Measurements from ENCODE around the gene AP5Z1.

Gene AP5Z1

DNA sequence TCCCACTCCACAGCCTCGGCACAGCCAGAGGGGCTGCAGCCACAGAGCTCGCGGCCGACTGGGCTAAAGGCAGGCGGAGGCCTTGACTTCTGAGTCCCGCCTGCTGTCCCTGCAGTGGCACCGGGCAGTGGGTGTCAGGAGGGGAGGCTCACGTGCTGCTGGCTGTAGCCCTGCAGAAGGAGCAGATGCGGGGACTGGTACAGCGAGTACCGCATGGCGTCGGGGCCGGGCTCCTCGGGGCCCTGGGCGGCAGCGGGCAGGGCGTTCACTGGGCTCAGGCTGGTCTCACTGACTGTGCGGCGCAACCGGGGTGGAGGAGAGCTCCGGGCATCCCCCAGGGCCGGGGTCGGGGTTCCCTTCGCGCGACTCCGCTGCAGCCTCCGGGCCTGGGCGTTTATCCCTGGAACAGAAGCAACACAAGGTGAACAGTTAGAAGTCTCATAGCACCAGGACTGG is 60.8 kb downstream of the AP5Z1 start:
- DNase-seq (ENCODE audit: insufficient read length, low spot score) (no peak), FAIRE-seq (no peak)

DNA sequence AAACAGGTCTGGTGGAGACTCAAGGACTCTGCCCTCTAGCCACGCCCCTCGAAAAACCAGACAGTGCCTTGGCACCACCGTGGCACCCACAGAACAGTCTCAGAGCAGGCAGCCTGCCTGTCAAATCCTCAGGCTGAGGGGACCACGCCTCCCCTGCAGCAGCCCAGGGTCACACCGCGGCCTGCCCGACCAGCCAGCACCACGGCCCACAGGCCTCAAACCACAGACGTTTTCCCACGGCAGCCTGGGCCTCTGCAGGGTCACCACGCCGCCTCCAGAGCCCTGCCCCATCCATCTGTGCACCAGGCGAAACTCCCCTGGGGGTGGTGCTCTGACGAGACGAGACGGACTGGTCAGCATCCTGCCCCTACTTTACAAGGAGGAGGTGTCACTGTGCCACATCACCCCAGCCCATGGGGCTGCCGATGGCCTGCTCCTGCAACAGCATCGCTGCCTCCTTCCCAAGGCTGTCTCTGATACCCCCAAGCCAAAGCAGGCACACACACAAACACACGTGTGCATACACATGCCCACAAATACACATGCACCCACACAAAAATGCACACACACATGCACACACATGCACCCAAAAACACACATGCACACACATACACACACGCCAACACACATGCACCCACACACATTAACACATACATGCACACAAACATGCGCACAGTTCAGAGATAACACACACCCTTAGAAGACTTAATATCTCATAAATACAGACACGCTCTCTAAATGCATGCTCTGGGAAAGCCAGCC is 61.8 kb downstream of the AP5Z1 start:
- no peak for DNase-seq (ENCODE audit: insufficient read length, low spot score)
- no peak for FAIRE-seq

DNA sequence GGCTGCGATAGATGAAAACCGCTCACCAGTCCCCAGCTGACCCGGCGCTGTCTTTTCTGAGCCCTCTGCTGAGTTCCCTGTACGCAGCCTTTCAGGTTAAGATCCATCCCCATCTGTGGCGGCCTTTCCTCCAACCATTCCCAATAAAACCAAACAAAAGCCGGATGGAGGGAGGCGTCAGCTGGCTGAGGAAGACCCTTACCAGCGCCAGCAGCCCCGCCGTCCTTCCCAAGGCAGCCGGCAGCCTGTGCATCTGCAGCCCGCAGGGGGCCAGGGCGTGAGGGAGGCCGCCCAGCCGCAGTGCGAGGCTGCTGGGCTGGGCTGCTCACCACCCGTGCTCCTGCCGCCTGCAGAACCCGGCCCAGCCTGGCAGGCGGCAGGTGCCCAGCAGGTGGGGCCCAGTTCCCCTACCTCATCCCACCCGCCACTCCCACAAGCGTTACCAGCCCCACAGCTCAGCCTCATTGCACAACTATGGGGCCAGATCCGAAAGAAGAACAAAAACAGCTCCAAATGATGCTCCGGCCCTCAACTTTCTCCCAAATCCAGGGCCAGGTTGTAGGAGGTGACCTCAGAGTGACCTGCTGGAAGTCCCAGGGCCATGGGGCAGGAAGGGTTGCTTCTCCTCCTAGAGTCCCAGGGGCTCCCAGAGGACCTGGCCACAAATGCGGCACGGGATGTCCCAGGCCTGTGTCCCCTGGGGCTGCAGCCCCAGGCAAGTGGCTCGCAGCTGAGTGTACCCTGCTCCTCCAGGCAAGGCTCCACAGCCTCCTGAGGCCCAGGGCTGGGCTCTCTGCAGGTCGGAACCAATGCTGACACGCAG is 62.6 kb downstream of the AP5Z1 start:
- FAIRE-seq (no peak), DNase-seq (ENCODE audit: insufficient read length, low spot score) (no peak)

DNA sequence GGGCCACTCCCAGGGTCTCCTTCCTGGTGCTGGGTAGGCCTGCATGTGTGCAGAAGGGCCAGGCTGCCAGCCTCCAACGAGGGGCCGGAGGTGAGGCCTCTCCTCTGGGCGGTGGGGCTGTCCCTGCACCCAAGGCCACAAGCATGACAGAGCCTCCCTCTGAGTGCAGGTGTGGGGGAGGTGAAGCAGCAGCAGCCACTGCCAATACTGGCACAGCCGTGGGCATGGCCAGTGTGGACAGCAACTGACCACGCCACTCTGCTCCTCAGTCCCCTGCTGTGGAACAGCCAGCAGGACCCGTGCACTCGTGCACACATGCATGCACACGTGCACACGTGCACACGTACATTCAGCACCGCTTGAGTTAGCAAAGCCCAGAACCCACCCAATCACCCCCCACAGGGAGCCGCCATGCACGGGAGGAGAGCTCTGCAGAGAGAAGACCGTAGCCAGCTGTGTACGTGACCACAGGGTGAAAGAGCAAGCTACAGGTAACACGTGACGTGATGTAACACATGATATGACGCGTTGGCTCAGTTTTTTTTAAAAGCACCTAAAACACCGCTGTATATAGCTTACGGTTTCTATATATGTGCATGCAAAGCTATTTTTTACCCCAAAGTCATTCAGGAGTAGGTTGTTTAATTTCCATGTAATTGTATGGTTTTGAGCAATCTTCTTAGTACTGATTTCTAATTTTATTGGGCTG is 63.4 kb downstream of the AP5Z1 start:
- no peak for DNase-seq (ENCODE audit: insufficient read length, low spot score)
- FAIRE-seq: no peak

DNA sequence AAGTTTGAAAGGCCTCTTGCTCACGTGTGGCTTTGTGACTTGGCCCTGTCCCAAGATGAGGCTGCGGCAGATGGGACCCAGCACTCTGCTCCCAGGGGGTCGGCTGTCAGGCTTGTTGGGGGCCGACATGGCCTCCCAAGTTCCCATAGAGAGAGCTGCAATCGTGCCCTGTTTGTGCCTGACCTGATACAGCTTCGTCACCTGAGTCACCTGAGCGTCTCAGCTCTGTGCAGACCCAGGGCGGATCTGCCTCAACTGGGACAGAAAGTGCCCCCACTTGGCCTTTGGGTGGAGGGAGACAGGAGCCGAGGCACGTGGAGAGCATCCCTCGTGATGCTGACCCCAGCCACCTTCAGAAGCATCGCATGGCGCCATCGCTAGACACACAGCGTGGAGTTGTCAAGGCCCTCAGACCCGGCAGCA is 64.7 kb downstream of the AP5Z1 start:
- FAIRE-seq (no peak), DNase-seq (ENCODE audit: insufficient read length, low spot score) (no peak)

All from GM19239 (cell line).